SK-N-SH (cell line): ENCODE data around the gene TSNAXIP1. TPM values are rescaled to one million over a fixed set of nuclear protein-coding genes. Genes with fewer than 3 reads are reported as not detected.

Source experiments
- CTCF ChIA-PET: fragments of 300-600, 350-600 bp; formaldehyde crosslinking; extraction: SDS; loops from one replicate; lab custom pipeline; 2021; lab: Yijun Ruan, JAX
- POLR2A ChIA-PET: fragments of 350-600 bp; sonication (Branson Sonifier 250); formaldehyde crosslinking; extraction: SDS; loops from one replicate; lab custom pipeline; 2020; ENCODE audit warnings: antibody characterized with exemption, inconsistent platforms; lab: Yijun Ruan, JAX
- DNase-seq: peaks from one replicate; pipeline ENCODE4 v3.0.0; 2012
- H2AFZ ChIP-seq: fragments of 200-600 bp; sonication (generic); 2 replicates; pipeline ENCODE4 v1.8.1; 2016; ENCODE audit warnings: antibody characterized with exemption, mild to moderate bottlenecking, low read depth
- H3F3A ChIP-seq: fragments of 200-600 bp; sonication (generic); replicated peaks from 2 replicates; pipeline ENCODE3; 2016; ENCODE audit warnings: antibody characterized with exemption, mild to moderate bottlenecking; ENCODE audit not compliant: insufficient read depth
- H3K27ac ChIP-seq, 2 experiments: fragments of 200-500 bp in 1 of 2; fragments of 200-600 bp in 1 of 2; sonication (Bioruptor generic) in 1 of 2; sonication (generic), shearing (Covaris generic) in 1 of 2; 2 replicates each; pipeline versions ENCODE4 v1.5.1 to v1.6.1; 2014 to 2016; ENCODE audit warnings: low read depth in 2 of 2, inconsistent platforms in 1 of 2, low read length in 1 of 2, mild to moderate bottlenecking in 1 of 2, mixed read lengths in 1 of 2
- H3K27me3 ChIP-seq: fragments of 200-600 bp; sonication (generic), shearing (Covaris generic); 2 replicates; pipeline ENCODE4 v1.6.1; 2016; ENCODE audit warnings: mixed run types; ENCODE audit not compliant: insufficient read depth
- H3K36me3 ChIP-seq, 2 experiments: fragments of 200-500 bp in 1 of 2; fragments of 200-600 bp in 1 of 2; sonication (Bioruptor generic) in 1 of 2; sonication (generic) in 1 of 2; replicated peaks in 1 of 2; 2 replicates each; pipeline versions ENCODE3 to v1.5.1; 2014 to 2016; ENCODE audit warnings: low read length in 1 of 2, mild to moderate bottlenecking in 1 of 2; ENCODE audit not compliant: insufficient read depth in 2 of 2, control insufficient read depth in 1 of 2
- H3K4me1 ChIP-seq, 2 experiments: fragments of 200-500 bp in 1 of 2; fragments of 200-600 bp in 1 of 2; sonication (Bioruptor generic) in 1 of 2; sonication (generic), shearing (Covaris generic) in 1 of 2; 2 replicates each; pipeline versions ENCODE4 v1.5.1 to v1.6.1; 2014 to 2016; ENCODE audit warnings: low read depth in 1 of 2, low read length in 1 of 2, mixed run types in 1 of 2; ENCODE audit not compliant: insufficient read depth in 2 of 2, control insufficient read depth in 1 of 2
- H3K4me2 ChIP-seq: fragments of 200-600 bp; sonication (generic), shearing (Covaris generic); 2 replicates; pipeline ENCODE4 v1.6.1; 2017; ENCODE audit warnings: mixed run types
- H3K4me3 ChIP-seq, 2 experiments: fragments of 200-500 bp in 1 of 2; fragments of 200-600 bp in 1 of 2; sonication (Bioruptor generic) in 1 of 2; sonication (generic), shearing (Covaris generic) in 1 of 2; 2 replicates each; pipeline versions ENCODE4 v1.5.1 to v1.8.1; 2014 to 2016; ENCODE audit warnings: low read depth in 2 of 2, inconsistent platforms in 1 of 2, low read length in 1 of 2, mild to moderate bottlenecking in 1 of 2, mixed read lengths in 1 of 2, moderate library complexity in 1 of 2
- H3K79me2 ChIP-seq: fragments of 200-600 bp; sonication (generic); 2 replicates; pipeline ENCODE4 v1.8.1; 2017; ENCODE audit warnings: mild to moderate bottlenecking; ENCODE audit not compliant: insufficient read depth
- H3K9ac ChIP-seq: fragments of 200-600 bp; sonication (generic); 2 replicates; pipeline ENCODE4 v1.6.1; 2017; ENCODE audit warnings: mixed run types
- H3K9me2 ChIP-seq: fragments of 200-600 bp; sonication (generic); 2 replicates; pipeline ENCODE4 v1.6.1; 2017; ENCODE audit warnings: mixed run types
- H3K9me3 ChIP-seq: fragments of 200-600 bp; sonication (generic); 2 replicates; pipeline ENCODE4 v1.6.1; 2017; ENCODE audit warnings: mixed run types, mild to moderate bottlenecking, moderate library complexity
- H4K20me1 ChIP-seq: fragments of 200-600 bp; sonication (generic); 2 replicates; pipeline ENCODE4 v1.6.1; 2017; ENCODE audit warnings: mild to moderate bottlenecking, mixed run types; ENCODE audit not compliant: insufficient read depth
- CHD2 ChIP-seq: fragments of 150-350 bp; IDR thresholded peaks from 2 replicates; pipeline ENCODE4 v1.6.1; 2018; ENCODE audit warnings: low read length; ENCODE audit not compliant: partially characterized antibody
- ELF1 ChIP-seq: IDR thresholded peaks from 2 replicates; pipeline ENCODE4 v1.4.0; 2012
- EP300 ChIP-seq, 2 experiments: IDR thresholded peaks; 2 replicates each; pipeline versions ENCODE4 v1.4.0 to v1.6.1; 2012; ENCODE audit warnings: borderline replicate concordance in 1 of 2, low read depth in 1 of 2, low read length in 1 of 2
- EZH2phosphoT487 ChIP-seq: fragments of 200-600 bp; sonication (generic); IDR thresholded peaks from 2 replicates; pipeline ENCODE4 v1.6.1; 2017; ENCODE audit warnings: low read depth, mixed run types, mild to moderate bottlenecking, antibody characterized with exemption, moderate library complexity, borderline replicate concordance
- FOXJ3 ChIP-seq: sonication (generic); formaldehyde crosslinking; IDR thresholded peaks from 2 replicates; pipeline ENCODE4 v1.5.1; 2020; ENCODE audit warnings: mild to moderate bottlenecking, missing genetic modification reagents
- FOXM1 ChIP-seq: IDR thresholded peaks from 2 replicates; pipeline ENCODE4 v1.4.0; 2012; ENCODE audit warnings: low read depth, mild to moderate bottlenecking
- GABPA ChIP-seq: IDR thresholded peaks from 2 replicates; pipeline ENCODE4 v1.4.0; 2012; ENCODE audit warnings: low read depth, mild to moderate bottlenecking
- JUND ChIP-seq: IDR thresholded peaks from 2 replicates; pipeline ENCODE4 v1.4.0; 2012
- MXI1 ChIP-seq: IDR thresholded peaks from 2 replicates; pipeline ENCODE4 v1.6.1; 2012; ENCODE audit warnings: mild to moderate bottlenecking, low read depth, low read length, improper control_type of control experiment
- NFIC ChIP-seq: IDR thresholded peaks from 2 replicates; pipeline ENCODE4 v1.4.0; 2012; ENCODE audit warnings: borderline replicate concordance
- NRF1 ChIP-seq: IDR thresholded peaks from 2 replicates; pipeline ENCODE4 v1.6.1; 2012; ENCODE audit warnings: low read depth, mild to moderate bottlenecking, low read length
- POLR2AphosphoS5 ChIP-seq: IDR thresholded peaks from 2 replicates; pipeline ENCODE4 v1.6.1; 2012; ENCODE audit warnings: low read depth, low read length
- RAD21 ChIP-seq: IDR thresholded peaks from 2 replicates; pipeline ENCODE4 v1.6.1; 2012; ENCODE audit warnings: mild to moderate bottlenecking, low read length
- RFX5 ChIP-seq: IDR thresholded peaks from 2 replicates; pipeline ENCODE4 v1.6.1; 2012; ENCODE audit warnings: mild to moderate bottlenecking, improper control_type of control experiment, low read length
- RXRA ChIP-seq: IDR thresholded peaks from 2 replicates; pipeline ENCODE4 v1.4.0; 2012; ENCODE audit warnings: low read depth, mild to moderate bottlenecking, borderline replicate concordance
- SIN3A ChIP-seq: IDR thresholded peaks from 2 replicates; pipeline ENCODE4 v1.6.1; 2012; ENCODE audit warnings: low read depth, mild to moderate bottlenecking, low read length, moderate library complexity, borderline replicate concordance
- SMC3 ChIP-seq: IDR thresholded peaks from 2 replicates; pipeline ENCODE4 v1.6.1; 2012; ENCODE audit warnings: low read depth, low read length, improper control_type of control experiment
- TAF1 ChIP-seq: IDR thresholded peaks from 2 replicates; pipeline ENCODE4 v1.6.1; 2012; ENCODE audit warnings: low read depth, mild to moderate bottlenecking, low read length, moderate library complexity, borderline replicate concordance
- TCF12 ChIP-seq: IDR thresholded peaks from 2 replicates; pipeline ENCODE4 v1.4.0; 2012
- TEAD4 ChIP-seq: IDR thresholded peaks from 2 replicates; pipeline ENCODE4 v1.4.0; 2012; ENCODE audit warnings: mild to moderate bottlenecking, borderline replicate concordance; ENCODE audit not compliant: insufficient read depth
- YY1 ChIP-seq: IDR thresholded peaks from 2 replicates; pipeline ENCODE4 v1.4.0; 2012; ENCODE audit warnings: low read depth, mild to moderate bottlenecking
- WGBS: methylation state at CpG from one replicate; pipeline ENCODE4 v1.1.6; 2017; ENCODE audit warnings: low lambda C conversion rate; 5-methylcytosine and 5-hydroxymethylcytosine counted together
- polyA plus RNA-seq, 3 experiments: library from polyadenylated mRNA; depleted of rRNA; stranded (reverse); fragments of >200 nt; gene quantifications; 2 replicates each; pipeline ENCODE4 v1.2.3, GENCODE V29; 2012
- TF ChIP-seq, protein P1 (sequence below): IDR thresholded peaks from 2 replicates; pipeline ENCODE4 v1.4.0; 2012; ENCODE audit warnings: low read depth, borderline replicate concordance
- TF ChIP-seq, protein P2 (sequence below): fragments of 150-350 bp; IDR thresholded peaks from 2 replicates; pipeline ENCODE4 v1.6.1; 2017; ENCODE audit warnings: antibody characterized with exemption, low read length, low read depth, borderline replicate concordance
- TF ChIP-seq, protein P3 (sequence below): IDR thresholded peaks from 2 replicates; pipeline ENCODE4 v1.4.0; 2012; ENCODE audit warnings: low read depth
- TF ChIP-seq, protein P4 (sequence below): fragments of 150-350 bp; IDR thresholded peaks from 2 replicates; pipeline ENCODE4 v1.6.1; 2016; ENCODE audit warnings: mild to moderate bottlenecking, low read depth, low read length
- TF ChIP-seq, protein P5 (sequence below): fragments of 200-600 bp; sonication (generic); IDR thresholded peaks from 2 replicates; pipeline ENCODE4 v1.6.1; 2017; ENCODE audit warnings: antibody characterized with exemption, mild to moderate bottlenecking, moderate library complexity
- TF ChIP-seq, protein P6 (sequence below): IDR thresholded peaks from 2 replicates; pipeline ENCODE4 v1.4.0; 2012; ENCODE audit warnings: low read depth, borderline replicate concordance

TSNAXIP1 gene
- polyA plus RNA-seq, 1 of the 3 experiments (the other 2 are of a cell fraction) = 4.4 TPM

DNA sequence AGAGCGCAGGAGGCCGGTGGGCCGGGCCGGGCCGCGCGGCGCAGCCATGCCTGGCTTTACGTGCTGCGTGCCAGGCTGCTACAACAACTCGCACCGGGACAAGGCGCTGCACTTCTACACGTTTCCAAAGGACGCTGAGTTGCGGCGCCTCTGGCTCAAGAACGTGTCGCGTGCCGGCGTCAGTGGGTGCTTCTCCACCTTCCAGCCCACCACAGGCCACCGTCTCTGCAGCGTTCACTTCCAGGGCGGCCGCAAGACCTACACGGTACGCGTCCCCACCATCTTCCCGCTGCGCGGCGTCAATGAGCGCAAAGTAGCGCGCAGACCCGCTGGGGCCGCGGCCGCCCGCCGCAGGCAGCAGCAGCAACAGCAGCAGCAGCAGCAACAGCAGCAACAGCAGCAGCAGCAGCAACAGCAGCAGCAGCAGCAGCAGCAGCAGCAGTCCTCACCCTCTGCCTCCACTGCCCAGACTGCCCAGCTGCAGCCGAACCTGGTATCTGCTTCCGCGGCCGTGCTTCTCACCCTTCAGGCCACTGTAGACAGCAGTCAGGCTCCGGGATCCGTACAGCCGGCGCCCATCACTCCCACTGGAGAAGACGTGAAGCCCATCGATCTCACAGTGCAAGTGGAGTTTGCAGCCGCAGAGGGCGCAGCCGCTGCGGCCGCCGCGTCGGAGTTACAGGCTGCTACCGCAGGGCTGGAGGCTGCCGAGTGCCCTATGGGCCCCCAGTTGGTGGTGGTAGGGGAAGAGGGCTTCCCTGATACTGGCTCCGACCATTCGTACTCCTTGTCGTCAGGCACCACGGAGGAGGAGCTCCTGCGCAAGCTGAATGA is 36.0 kb downstream of the TSNAXIP1 start:
- POLR2A ChIA-PET = interaction anchor here (0.6 kb wide), 1 partner anchor 1247 kb away, joined by 3 read pairs; no protein-coding TSS in a partner anchor
- no peak for TF ChIP-seq ELF1
- peak; percentile 59 for TF ChIP-seq MXI1
- TF ChIP-seq RFX5 = no peak
- TF ChIP-seq YY1 = no peak
- 0 out of 2 replicates have a peak, but pooled peaks have one; percentile 14 for TF ChIP-seq FOXJ3 (CRISPR knock-in tag)
- TF ChIP-seq, protein P1, sequence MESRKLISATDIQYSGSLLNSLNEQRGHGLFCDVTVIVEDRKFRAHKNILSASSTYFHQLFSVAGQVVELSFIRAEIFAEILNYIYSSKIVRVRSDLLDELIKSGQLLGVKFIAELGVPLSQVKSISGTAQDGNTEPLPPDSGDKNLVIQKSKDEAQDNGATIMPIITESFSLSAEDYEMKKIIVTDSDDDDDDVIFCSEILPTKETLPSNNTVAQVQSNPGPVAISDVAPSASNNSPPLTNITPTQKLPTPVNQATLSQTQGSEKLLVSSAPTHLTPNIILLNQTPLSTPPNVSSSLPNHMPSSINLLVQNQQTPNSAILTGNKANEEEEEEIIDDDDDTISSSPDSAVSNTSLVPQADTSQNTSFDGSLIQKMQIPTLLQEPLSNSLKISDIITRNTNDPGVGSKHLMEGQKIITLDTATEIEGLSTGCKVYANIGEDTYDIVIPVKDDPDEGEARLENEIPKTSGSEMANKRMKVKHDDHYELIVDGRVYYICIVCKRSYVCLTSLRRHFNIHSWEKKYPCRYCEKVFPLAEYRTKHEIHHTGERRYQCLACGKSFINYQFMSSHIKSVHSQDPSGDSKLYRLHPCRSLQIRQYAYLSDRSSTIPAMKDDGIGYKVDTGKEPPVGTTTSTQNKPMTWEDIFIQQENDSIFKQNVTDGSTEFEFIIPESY = no peak
- no peak for TF ChIP-seq JUND
- peak; percentile 32; the same call in 1 of the 2 replicates for TF ChIP-seq RAD21
- TF ChIP-seq, protein P2, sequence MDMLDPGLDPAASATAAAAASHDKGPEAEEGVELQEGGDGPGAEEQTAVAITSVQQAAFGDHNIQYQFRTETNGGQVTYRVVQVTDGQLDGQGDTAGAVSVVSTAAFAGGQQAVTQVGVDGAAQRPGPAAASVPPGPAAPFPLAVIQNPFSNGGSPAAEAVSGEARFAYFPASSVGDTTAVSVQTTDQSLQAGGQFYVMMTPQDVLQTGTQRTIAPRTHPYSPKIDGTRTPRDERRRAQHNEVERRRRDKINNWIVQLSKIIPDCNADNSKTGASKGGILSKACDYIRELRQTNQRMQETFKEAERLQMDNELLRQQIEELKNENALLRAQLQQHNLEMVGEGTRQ = no peak
- TF ChIP-seq POLR2AphosphoS5 = no peak
- no peak for TF ChIP-seq SMC3
- TF ChIP-seq SIN3A = no peak
- no peak for TF ChIP-seq TAF1
- TF ChIP-seq, protein P3, sequence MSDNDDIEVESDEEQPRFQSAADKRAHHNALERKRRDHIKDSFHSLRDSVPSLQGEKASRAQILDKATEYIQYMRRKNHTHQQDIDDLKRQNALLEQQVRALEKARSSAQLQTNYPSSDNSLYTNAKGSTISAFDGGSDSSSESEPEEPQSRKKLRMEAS = peak; percentile 73; the same call in 1 of the 2 replicates
- TF ChIP-seq RXRA = no peak
- no peak for TF ChIP-seq GABPA
- TF ChIP-seq, protein P4, sequence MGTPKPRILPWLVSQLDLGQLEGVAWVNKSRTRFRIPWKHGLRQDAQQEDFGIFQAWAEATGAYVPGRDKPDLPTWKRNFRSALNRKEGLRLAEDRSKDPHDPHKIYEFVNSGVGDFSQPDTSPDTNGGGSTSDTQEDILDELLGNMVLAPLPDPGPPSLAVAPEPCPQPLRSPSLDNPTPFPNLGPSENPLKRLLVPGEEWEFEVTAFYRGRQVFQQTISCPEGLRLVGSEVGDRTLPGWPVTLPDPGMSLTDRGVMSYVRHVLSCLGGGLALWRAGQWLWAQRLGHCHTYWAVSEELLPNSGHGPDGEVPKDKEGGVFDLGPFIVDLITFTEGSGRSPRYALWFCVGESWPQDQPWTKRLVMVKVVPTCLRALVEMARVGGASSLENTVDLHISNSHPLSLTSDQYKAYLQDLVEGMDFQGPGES = no peak
- no peak for TF ChIP-seq FOXM1
- no peak for TF ChIP-seq NFIC
- TF ChIP-seq, protein P5, sequence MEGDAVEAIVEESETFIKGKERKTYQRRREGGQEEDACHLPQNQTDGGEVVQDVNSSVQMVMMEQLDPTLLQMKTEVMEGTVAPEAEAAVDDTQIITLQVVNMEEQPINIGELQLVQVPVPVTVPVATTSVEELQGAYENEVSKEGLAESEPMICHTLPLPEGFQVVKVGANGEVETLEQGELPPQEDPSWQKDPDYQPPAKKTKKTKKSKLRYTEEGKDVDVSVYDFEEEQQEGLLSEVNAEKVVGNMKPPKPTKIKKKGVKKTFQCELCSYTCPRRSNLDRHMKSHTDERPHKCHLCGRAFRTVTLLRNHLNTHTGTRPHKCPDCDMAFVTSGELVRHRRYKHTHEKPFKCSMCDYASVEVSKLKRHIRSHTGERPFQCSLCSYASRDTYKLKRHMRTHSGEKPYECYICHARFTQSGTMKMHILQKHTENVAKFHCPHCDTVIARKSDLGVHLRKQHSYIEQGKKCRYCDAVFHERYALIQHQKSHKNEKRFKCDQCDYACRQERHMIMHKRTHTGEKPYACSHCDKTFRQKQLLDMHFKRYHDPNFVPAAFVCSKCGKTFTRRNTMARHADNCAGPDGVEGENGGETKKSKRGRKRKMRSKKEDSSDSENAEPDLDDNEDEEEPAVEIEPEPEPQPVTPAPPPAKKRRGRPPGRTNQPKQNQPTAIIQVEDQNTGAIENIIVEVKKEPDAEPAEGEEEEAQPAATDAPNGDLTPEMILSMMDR = peak; percentile 45
- no peak for TF ChIP-seq TEAD4
- no peak for TF ChIP-seq TCF12
- TF ChIP-seq EZH2phosphoT487 = no peak
- TF ChIP-seq, protein P6, sequence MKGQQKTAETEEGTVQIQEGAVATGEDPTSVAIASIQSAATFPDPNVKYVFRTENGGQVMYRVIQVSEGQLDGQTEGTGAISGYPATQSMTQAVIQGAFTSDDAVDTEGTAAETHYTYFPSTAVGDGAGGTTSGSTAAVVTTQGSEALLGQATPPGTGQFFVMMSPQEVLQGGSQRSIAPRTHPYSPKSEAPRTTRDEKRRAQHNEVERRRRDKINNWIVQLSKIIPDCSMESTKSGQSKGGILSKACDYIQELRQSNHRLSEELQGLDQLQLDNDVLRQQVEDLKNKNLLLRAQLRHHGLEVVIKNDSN = no peak
- peak; percentile 44 for TF ChIP-seq NRF1
- TF ChIP-seq EP300 (IDR thresholded peaks at IDR 0.05; ENCODE audit: borderline replicate concordance in 1 of 2, low read depth in 1 of 2, low read length in 1 of 2) = no peak
- TF ChIP-seq CHD2 = no peak

More for the DNA sequence above, 36.0 kb downstream of the TSNAXIP1 start:
- WGBS = 24% methylated on average over 27 of the region's 67 CpGs
- Histone ChIP-seq H3F3A (peaks cover 28% of the 10 kb centered on the region), H3K36me3 (peaks cover 0 to 5% of the 10 kb centered on the region in 2 experiments), H3K4me2 (peak overlapping the region; percentile 91), H3K9me2 (no peaks in the 10 kb centered on the region), H2AFZ (peak overlapping the region; percentile 82; the same call in 1 of the 2 replicates), H3K27me3 (no peaks in the 10 kb centered on the region), H3K4me1 (peaks cover 26 to 36% of the 10 kb centered on the region in 2 experiments), H3K4me3 (peak overlapping the region; percentile 77 to 97), H3K9me3 (no peaks in the 10 kb centered on the region), H3K27ac (peak overlapping the region; percentile 98 to 99), H4K20me1 (peaks cover under 1% of the 10 kb centered on the region; the same call in 1 of the 2 replicates), H3K79me2 (peaks cover 44% of the 10 kb centered on the region), H3K9ac (peak overlapping the region; percentile 93)
- peak; percentile 73 for DNase-seq
- CTCF ChIA-PET = interaction anchor here (1.0 to 6.3 kb wide), 5 partner anchors 9 to 41 kb away, joined by 3 to 66 read pairs (median 4); no protein-coding TSS in a partner anchor
